ENCODE data around the gene IGLL1.

IGLL1 gene

DNA sequence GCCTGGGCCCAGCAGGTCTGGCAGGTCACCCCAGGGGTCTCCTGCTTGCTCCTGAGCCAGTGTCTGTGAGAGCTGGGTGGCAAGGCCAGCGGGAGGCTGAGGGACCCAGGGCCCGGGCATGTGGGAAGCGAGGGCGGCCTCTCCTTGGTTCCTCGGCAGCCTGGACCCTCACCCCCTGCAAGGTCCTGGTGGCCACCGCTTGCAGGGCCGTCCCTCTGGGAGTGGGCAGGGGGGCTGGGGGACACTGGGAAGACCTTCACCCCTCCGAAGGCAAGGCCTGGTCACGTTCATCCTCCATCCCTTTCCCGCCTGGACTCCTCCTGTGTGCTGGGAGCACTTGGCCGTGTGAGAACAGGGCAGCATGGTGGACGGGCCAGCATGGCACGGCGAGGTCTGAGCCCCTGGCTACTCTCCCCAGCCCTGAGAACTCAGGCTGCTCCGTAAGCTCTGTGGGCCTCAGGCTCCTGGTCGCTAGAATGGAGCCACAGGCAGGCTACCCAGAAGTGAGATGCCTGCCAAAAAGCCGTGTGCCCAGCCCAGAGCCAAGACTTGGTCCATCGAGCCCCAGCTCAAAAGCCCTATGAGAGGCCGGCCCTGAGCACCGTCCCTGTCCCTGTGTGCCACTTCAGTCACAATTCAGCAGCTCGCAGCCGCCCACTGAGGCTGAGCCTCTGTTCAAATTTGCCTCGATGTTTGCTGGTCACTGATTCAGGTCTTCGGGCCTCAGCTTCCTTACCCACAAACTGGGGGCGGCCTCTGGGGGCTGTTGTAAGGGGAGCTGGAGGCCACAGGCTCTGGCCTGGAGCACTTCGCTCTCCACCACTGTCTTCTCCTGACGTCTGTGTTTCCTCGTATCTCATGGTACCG is 45.0 kb downstream of the IGLL1 start:
- peak overlapping the region; percentile 56; the same call in 1 of the 2 replicates for H3K9ac ChIP-seq (ENCODE audit: low read length)
- no peaks in the 10 kb centered on the region for H4K20me1 ChIP-seq (ENCODE audit: insufficient read depth, low read length)
- TF ChIP-seq, protein P1, sequence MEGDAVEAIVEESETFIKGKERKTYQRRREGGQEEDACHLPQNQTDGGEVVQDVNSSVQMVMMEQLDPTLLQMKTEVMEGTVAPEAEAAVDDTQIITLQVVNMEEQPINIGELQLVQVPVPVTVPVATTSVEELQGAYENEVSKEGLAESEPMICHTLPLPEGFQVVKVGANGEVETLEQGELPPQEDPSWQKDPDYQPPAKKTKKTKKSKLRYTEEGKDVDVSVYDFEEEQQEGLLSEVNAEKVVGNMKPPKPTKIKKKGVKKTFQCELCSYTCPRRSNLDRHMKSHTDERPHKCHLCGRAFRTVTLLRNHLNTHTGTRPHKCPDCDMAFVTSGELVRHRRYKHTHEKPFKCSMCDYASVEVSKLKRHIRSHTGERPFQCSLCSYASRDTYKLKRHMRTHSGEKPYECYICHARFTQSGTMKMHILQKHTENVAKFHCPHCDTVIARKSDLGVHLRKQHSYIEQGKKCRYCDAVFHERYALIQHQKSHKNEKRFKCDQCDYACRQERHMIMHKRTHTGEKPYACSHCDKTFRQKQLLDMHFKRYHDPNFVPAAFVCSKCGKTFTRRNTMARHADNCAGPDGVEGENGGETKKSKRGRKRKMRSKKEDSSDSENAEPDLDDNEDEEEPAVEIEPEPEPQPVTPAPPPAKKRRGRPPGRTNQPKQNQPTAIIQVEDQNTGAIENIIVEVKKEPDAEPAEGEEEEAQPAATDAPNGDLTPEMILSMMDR (IDR thresholded peaks at IDR 0.05; ENCODE audit: low read length), result no peak
- no peak for TF ChIP-seq EZH2 (IDR thresholded peaks at IDR 0.05; ENCODE audit: borderline replicate concordance, low read length)
- H3K4me1 ChIP-seq (ENCODE audit: insufficient read depth, low read length, severe bottlenecking), result peaks cover 55% of the 10 kb centered on the region
- H3K9me2 ChIP-seq (ENCODE audit: low read depth, low read length), result no peaks in the 10 kb centered on the region
- no peaks in the 10 kb centered on the region for H3K27me3 ChIP-seq (ENCODE audit: insufficient read depth, low read length)
- H3K9me3 ChIP-seq (ENCODE audit: low read length), result no peaks in the 10 kb centered on the region
- H3K4me3 ChIP-seq (ENCODE audit: low read depth, low read length, poor library complexity, severe bottlenecking), result no peak overlapping the region
- no peaks in the 10 kb centered on the region for H3K36me3 ChIP-seq (ENCODE audit: insufficient read depth, low read length)
- H3K79me2 ChIP-seq (ENCODE audit: insufficient read depth, low read length), result no peaks in the 10 kb centered on the region
- no peaks in the 10 kb centered on the region; the same call in 1 of the 2 replicates for H3F3A ChIP-seq (ENCODE audit: insufficient read depth, low read length)
- peak overlapping the region; percentile 83 for H3K27ac ChIP-seq (ENCODE audit: low read depth, low read length, poor library complexity, severe bottlenecking)
- H3K4me2 ChIP-seq (ENCODE audit: low read length), result no peak overlapping the region; the same call in 1 of the 2 replicates
- no peak overlapping the region for H2AFZ ChIP-seq (ENCODE audit: low read length)

DNA sequence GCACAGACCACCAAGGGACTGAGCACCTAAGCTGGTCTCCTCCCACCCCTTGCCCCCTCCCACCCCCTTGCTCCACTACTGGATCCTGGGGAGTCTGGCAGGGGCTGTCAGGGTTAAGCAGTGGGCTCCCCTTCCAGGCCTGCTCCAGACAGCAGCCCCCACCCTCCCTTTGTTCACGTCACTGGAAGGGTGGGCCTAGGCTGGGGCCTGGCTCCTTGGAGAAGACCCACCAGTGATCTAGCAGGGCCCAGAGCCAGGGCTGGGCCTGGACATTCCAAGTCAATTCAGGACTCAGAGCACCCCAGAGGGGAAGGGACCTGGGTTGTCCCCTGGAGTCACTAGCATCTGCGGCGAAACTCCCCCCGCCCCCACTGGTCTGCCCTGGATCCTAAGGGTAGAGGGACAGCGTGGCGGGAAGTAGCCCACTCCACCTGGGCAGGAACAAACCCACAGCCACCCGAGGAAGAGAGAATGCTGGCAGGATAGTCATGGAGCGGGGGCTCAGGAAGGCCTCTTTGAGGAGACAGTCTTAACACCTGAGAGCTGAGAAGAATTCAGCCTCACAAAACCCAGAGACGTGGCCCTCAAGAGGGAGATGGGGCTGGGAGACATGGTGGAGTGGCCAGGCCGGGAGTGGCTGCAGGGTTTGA is 45.8 kb downstream of the IGLL1 start:
- H3K27me3 ChIP-seq (ENCODE audit: insufficient read depth, low read length), result no peaks in the 10 kb centered on the region
- no peak overlapping the region for H3K9ac ChIP-seq (ENCODE audit: low read length)
- peaks cover 53% of the 10 kb centered on the region for H3K4me1 ChIP-seq (ENCODE audit: insufficient read depth, low read length, severe bottlenecking)
- H3K9me3 ChIP-seq (ENCODE audit: low read length), result no peaks in the 10 kb centered on the region
- peak overlapping the region; percentile 83 for H3K27ac ChIP-seq (ENCODE audit: low read depth, low read length, poor library complexity, severe bottlenecking)
- no peak overlapping the region for H2AFZ ChIP-seq (ENCODE audit: low read length)
- no peaks in the 10 kb centered on the region for H4K20me1 ChIP-seq (ENCODE audit: insufficient read depth, low read length)
- H3K79me2 ChIP-seq (ENCODE audit: insufficient read depth, low read length), result no peaks in the 10 kb centered on the region
- H3K4me2 ChIP-seq (ENCODE audit: low read length), result no peak overlapping the region
- TF ChIP-seq, protein P1 (IDR thresholded peaks at IDR 0.05; ENCODE audit: low read length), result no peak
- TF ChIP-seq EZH2 (IDR thresholded peaks at IDR 0.05; ENCODE audit: borderline replicate concordance, low read length), result no peak
- H3K9me2 ChIP-seq (ENCODE audit: low read depth, low read length), result no peaks in the 10 kb centered on the region
- no peaks in the 10 kb centered on the region for H3K36me3 ChIP-seq (ENCODE audit: insufficient read depth, low read length)
- H3F3A ChIP-seq (ENCODE audit: insufficient read depth, low read length), result no peaks in the 10 kb centered on the region; the same call in 1 of the 2 replicates
- no peak overlapping the region for H3K4me3 ChIP-seq (ENCODE audit: low read depth, low read length, poor library complexity, severe bottlenecking)

DNA sequence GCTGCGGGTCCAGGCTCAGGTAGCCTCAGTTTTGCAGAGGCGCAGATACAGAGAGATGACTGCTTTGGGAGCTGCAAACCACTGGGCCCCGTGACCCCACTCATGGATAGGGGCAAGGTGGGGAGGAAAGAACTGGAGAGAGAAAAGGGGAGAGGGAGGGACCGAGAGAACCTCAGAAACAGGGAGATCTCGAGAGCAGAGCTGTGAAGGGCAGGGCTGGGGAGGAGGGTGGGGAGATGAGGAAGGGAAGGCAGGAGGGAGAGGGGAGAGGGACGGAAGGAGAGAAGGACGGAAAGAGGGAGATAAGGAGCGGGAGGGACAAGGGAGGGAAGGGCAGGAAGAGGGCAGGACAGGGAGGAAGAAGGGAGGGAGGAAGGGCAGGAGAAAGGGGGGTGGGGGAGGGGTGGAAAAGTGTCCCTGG is 46.3 kb downstream of the IGLL1 start:
- Histone ChIP-seq H3K4me1 (ENCODE audit: insufficient read depth, low read length, severe bottlenecking) (peaks cover 47% of the 10 kb centered on the region), H3K4me2 (ENCODE audit: low read length) (no peak overlapping the region), H3K79me2 (ENCODE audit: insufficient read depth, low read length) (no peaks in the 10 kb centered on the region), H3K27ac (ENCODE audit: low read depth, low read length, poor library complexity, severe bottlenecking) (peak overlapping the region; percentile 83), H4K20me1 (ENCODE audit: insufficient read depth, low read length) (no peaks in the 10 kb centered on the region), H2AFZ (ENCODE audit: low read length) (no peak overlapping the region), H3K27me3 (ENCODE audit: insufficient read depth, low read length) (no peaks in the 10 kb centered on the region), H3K9me3 (ENCODE audit: low read length) (no peaks in the 10 kb centered on the region), H3K9me2 (ENCODE audit: low read depth, low read length) (no peaks in the 10 kb centered on the region), H3K36me3 (ENCODE audit: insufficient read depth, low read length) (no peaks in the 10 kb centered on the region), H3K4me3 (ENCODE audit: low read depth, low read length, poor library complexity, severe bottlenecking) (no peak overlapping the region), H3K9ac (ENCODE audit: low read length) (no peak overlapping the region), H3F3A (ENCODE audit: insufficient read depth, low read length) (no peaks in the 10 kb centered on the region; the same call in 1 of the 2 replicates)
- TF ChIP-seq, protein P1 (IDR thresholded peaks at IDR 0.05; ENCODE audit: low read length), result no peak
- no peak for TF ChIP-seq EZH2 (IDR thresholded peaks at IDR 0.05; ENCODE audit: borderline replicate concordance, low read length)

Data from OCI-LY1 (cell line).